Transverse colon (tissue), 4 donors: ENCODE data around the gene KCNK7. TPM values are rescaled to one million over a fixed set of nuclear protein-coding genes. Genes with fewer than 3 reads are reported as not detected.
"Not testable (repeated sequence)": the region's sequence is repeated elsewhere in the genome, so short reads cannot be mapped to it uniquely, and the experiment has no call there.

ENCODE experiments used
- DNase-seq: peaks from one replicate; pipeline ENCODE4 v3.0.0-alpha.2; 2019
- H3K27ac ChIP-seq, 4 donors: fragments of 200-600 bp; sonication (generic); 2 replicates each; pipeline ENCODE4 v1.5.1; 2016 to 2018; ENCODE audit warnings: inconsistent platforms in 4 of 4
- H3K27me3 ChIP-seq: fragments of 200-600 bp; sonication (generic); 2 replicates; pipeline ENCODE4 v1.5.1; 2017; ENCODE audit warnings: inconsistent platforms
- H3K36me3 ChIP-seq, 4 donors: fragments of 200-600 bp; sonication (generic); 2 replicates each; pipeline ENCODE4 v1.5.1; 2017 to 2019; ENCODE audit warnings: inconsistent platforms in 4 of 4
- H3K4me1 ChIP-seq, 4 donors: fragments of 200-600 bp; sonication (generic); 2 replicates each; pipeline ENCODE4 v1.5.1; 2017 to 2020; ENCODE audit warnings: inconsistent platforms in 4 of 4
- H3K4me3 ChIP-seq, 4 donors: fragments of 200-600 bp; sonication (generic); 1 replicate in 1 of 4; 2 replicates in 3 of 4; pipeline versions ENCODE4 v1.5.1 to v1.6.1; 2017 to 2019; ENCODE audit warnings: inconsistent platforms in 4 of 4
- H3K9me3 ChIP-seq, 2 donors: fragments of 200-600 bp; sonication (generic); 2 replicates each; pipeline ENCODE4 v1.5.1; 2017 to 2019; ENCODE audit warnings: inconsistent platforms in 2 of 2
- CTCF ChIP-seq, 5 experiments: fragments of 200-600 bp in 3 of 5; fragments of 450-650 bp in 2 of 5; sonication (generic) in 3 of 5; IDR thresholded peaks; 1 replicate in 2 of 5; 2 replicates in 3 of 5; pipeline ENCODE4 v1.5.1; 2016 to 2017; ENCODE audit warnings: antibody characterized with exemption in 5 of 5, inconsistent platforms in 3 of 5, mild to moderate bottlenecking in 2 of 5, moderate library complexity in 1 of 5
- EP300 ChIP-seq: sonication (generic); formaldehyde crosslinking; IDR thresholded peaks from one replicate; pipeline ENCODE4 v1.6.1; 2017; ENCODE audit warnings: antibody characterized with exemption, low read depth
- POLR2A ChIP-seq: fragments of 450-650 bp; IDR thresholded peaks from one replicate; pipeline ENCODE4 v1.6.1; 2016; ENCODE audit warnings: antibody characterized with exemption, mild to moderate bottlenecking, moderate library complexity
- POLR2AphosphoS5 ChIP-seq, 3 donors: sonication (generic); formaldehyde crosslinking; IDR thresholded peaks; one replicate each; pipeline ENCODE4 v1.6.1; 2016; ENCODE audit warnings: antibody characterized with exemption in 3 of 3
- WGBS, 2 donors: methylation state at CpG; one replicate each; pipeline ENCODE4 v1.1.5; 2018; ENCODE audit warnings: low coverage in 1 of 2; 5-methylcytosine and 5-hydroxymethylcytosine counted together
- in situ Hi-C, 4 donors: fragments of 200-750 bp; cut with MboI; loops; one replicate each; pipeline versions ENCODE4 v1.15.0 to v1.15.1; 2017; ENCODE audit warnings: low sequenced_read_pairs in 3 of 4, low pct_ligation_motif_present in 1 of 4, low pct_unique_long_range_greater_than_20kb in 1 of 4
- intact Hi-C: fragments of 100-400 bp; cut with DNase I; formaldehyde crosslinking; loops from one replicate; pipeline ENCODE4 v1.15.1; 2023; ENCODE audit warnings: low total_unique reads
- total RNA-seq, 4 donors: library from RNA; depleted of rRNA; stranded (reverse); fragments of >200 nt; gene quantifications; one replicate each; pipeline ENCODE4 v1.1.0, GENCODE V29; 2016

Gene KCNK7
- total RNA-seq, 4 donors from 2014 or later = 0.27 to 1.6 TPM; not detected in 2

GRCh38 chr11:65641297-65642013 lies 45.9 kb upstream of the KCNK7 start:
- Histone ChIP-seq H3K4me3 (peak overlapping the region in 2 of 4 donors; percentile 16 to 35), H3K27me3 (no peaks in the 10 kb centered on the region), H3K9me3 (no peaks in the 10 kb centered on the region), H3K4me1 (peaks cover 9 to 38% (median 32%) of the 10 kb centered on the region in 4 donors), H3K36me3 (peaks cover 0 to 1% (median under 1%) of the 10 kb centered on the region in 4 donors), H3K27ac (peak overlapping the region; percentile 84 to 92 (median 88))
- intact Hi-C loops = no loop called here
- in situ Hi-C loops = no loop called here
- no peak for TF ChIP-seq EP300
- TF ChIP-seq POLR2AphosphoS5 (IDR thresholded peaks at IDR 0.05) = no peak
- no peak for TF ChIP-seq POLR2A
- TF ChIP-seq CTCF (IDR thresholded peaks at IDR 0.05) = no peak
- WGBS, 2 donors = 68% methylated on average over 16 of the region's 16 CpGs; no CpG with 5 or more reads in 1 of the 2 donors
- DNase-seq = no peak

- Histone ChIP-seq H3K4me3 (peak overlapping the region in 2 of 4 donors; percentile 16 to 35), H3K27ac (peak overlapping the region; percentile 84 to 92 (median 88)), H3K9me3 (no peaks in the 10 kb centered on the region), H3K36me3 (peaks cover 0 to 9% (median 4%) of the 10 kb centered on the region in 4 donors), H3K27me3 (no peaks in the 10 kb centered on the region), H3K4me1 (peaks cover 9 to 38% (median 32%) of the 10 kb centered on the region in 4 donors)
- DNase-seq = peak; percentile 62
- intact Hi-C loops = no loop called here
- TF ChIP-seq POLR2AphosphoS5 (IDR thresholded peaks at IDR 0.05) = no peak
- TF ChIP-seq POLR2A = no peak
- TF ChIP-seq CTCF (IDR thresholded peaks at IDR 0.05) = no peak
- no peak for TF ChIP-seq EP300
- in situ Hi-C loops = no loop called here
- 54% methylated on average over 24 of the region's 35 CpGs; no CpG with 5 or more reads in 1 of the 2 donors for WGBS, 2 donors
These were observed 45.1 kb upstream of the KCNK7 start for GRCh38 chr11:65640483-65641296.

- DNase-seq = peak; percentile 67
- intact Hi-C loops = loop anchor here (10.0 kb wide), 1 partner anchor 65 kb away; no protein-coding TSS in a partner anchor
These were observed 44.3 kb upstream of the KCNK7 start for GRCh38 chr11:65639623-65640482.

GRCh38 chr11:65639228-65639597 lies 43.6 kb upstream of the KCNK7 start:
- Histone ChIP-seq H3K4me3 (peak overlapping the region in 2 of 4 donors; percentile 49 to 77), H3K4me1 (peaks cover 9 to 38% (median 32%) of the 10 kb centered on the region in 4 donors), H3K27ac (peak overlapping the region; percentile 84 to 92 (median 88)), H3K36me3 (peaks cover 0 to 24% (median 12%) of the 10 kb centered on the region in 4 donors)
- WGBS, 2 donors = 83% methylated on average over 9 of the region's 9 CpGs; no CpG with 5 or more reads in 1 of the 2 donors
- H3K27me3 ChIP-seq, H3K9me3 ChIP-seq, in situ Hi-C loops, DNase-seq: not testable (repeated sequence)
- intact Hi-C loops = loop anchor here (10.0 kb wide), 1 partner anchor 66 kb away; no protein-coding TSS in a partner anchor

More at GRCh38 chr11:65639623-65640482, 44.3 kb upstream of the KCNK7 start:
- peak in 1 of 3 donors; percentile 19 for TF ChIP-seq POLR2AphosphoS5 (IDR thresholded peaks at IDR 0.05)
- TF ChIP-seq EP300 = no peak
- in situ Hi-C loops = no loop called here
- peak overlapping the region; percentile 84 to 92 (median 88) for H3K27ac ChIP-seq
- H3K36me3 ChIP-seq = peaks cover 0 to 17% (median 9%) of the 10 kb centered on the region in 4 donors
- 50% methylated on average over 7 of the region's 8 CpGs; no CpG with 5 or more reads in 1 of the 2 donors for WGBS, 2 donors
- no peaks in the 10 kb centered on the region for H3K9me3 ChIP-seq
- peak overlapping the region in 2 of 4 donors; percentile 16 to 77 for H3K4me3 ChIP-seq
- no peaks in the 10 kb centered on the region for H3K27me3 ChIP-seq
- H3K4me1 ChIP-seq = peaks cover 9 to 38% (median 32%) of the 10 kb centered on the region in 4 donors
